HTR-8/SVneo (cell line): ENCODE data around the gene DRAXIN.

ENCODE experiments used
- DNase-seq: peaks from one replicate; pipeline ENCODE4 v3.0.0; 2011; ENCODE audit warnings: low spot score, mixed read lengths; ENCODE audit not compliant: insufficient read length
- FAIRE-seq: peaks from 2 replicates; lab custom pipeline; 2011; peaks lifted over from hg19 to GRCh38; lab: Jason Lieb, UNC

DRAXIN gene

GRCh38 chr1:11731691-11732283 lies 40.3 kb downstream of the DRAXIN start:
- FAIRE-seq (peak; percentile 38), DNase-seq (peak; percentile 72)

- no peak for FAIRE-seq
- no peak for DNase-seq
Measured at GRCh38 chr1:11733306-11733705, 41.8 kb downstream of the DRAXIN start.

- FAIRE-seq: no peak
- no peak for DNase-seq
Measured at GRCh38 chr1:11735531-11735853, 44.0 kb downstream of the DRAXIN start.

GRCh38 chr1:11735854-11736745 lies 44.6 kb downstream of the DRAXIN start, which contains the start of gene AGTRAP:
Gene AGTRAP, plus strand, starts transcription at chr1:11736136. Its CDS starts 73 bp downstream, at chr1:11736209.
- FAIRE-seq (peak; percentile 54), DNase-seq (peak; percentile 86)

- no peak for FAIRE-seq
- peak; percentile 38 for DNase-seq
Measured at GRCh38 chr1:11736746-11737639, 45.5 kb downstream of the DRAXIN start.

- no peak for DNase-seq
- FAIRE-seq: no peak
Measured at GRCh38 chr1:11738096-11738495, 46.6 kb downstream of the DRAXIN start.

GRCh38 chr1:11738783-11739182 lies 47.3 kb downstream of the DRAXIN start:
- DNase-seq (no peak), FAIRE-seq (no peak)

GRCh38 chr1:11740258-11741192 lies 49.0 kb downstream of the DRAXIN start:
- FAIRE-seq (no peak), DNase-seq (no peak)

GRCh38 chr1:11741482-11741881 lies 50.0 kb downstream of the DRAXIN start:
- DNase-seq: no peak
- FAIRE-seq: no peak

GRCh38 chr1:11741919-11742558 lies 50.5 kb downstream of the DRAXIN start:
- FAIRE-seq (no peak), DNase-seq (no peak)

- FAIRE-seq (no peak), DNase-seq (no peak)
Measured at GRCh38 chr1:11744287-11744686, 52.8 kb downstream of the DRAXIN start.

GRCh38 chr1:11746092-11746491 lies 54.6 kb downstream of the DRAXIN start:
- DNase-seq: no peak
- no peak for FAIRE-seq

GRCh38 chr1:11746795-11747487 lies 55.4 kb downstream of the DRAXIN start:
- no peak for DNase-seq
- FAIRE-seq: no peak

- no peak for FAIRE-seq
Measured at GRCh38 chr1:11748294-11749202, 57.0 kb downstream of the DRAXIN start.

GRCh38 chr1:11749203-11749689 lies 57.7 kb downstream of the DRAXIN start:
- no peak for FAIRE-seq
- no peak for DNase-seq

More at GRCh38 chr1:11748294-11749202, 57.0 kb downstream of the DRAXIN start:
- DNase-seq: no peak

GRCh38 chr1:11749996-11750395 lies 58.5 kb downstream of the DRAXIN start:
- DNase-seq (no peak), FAIRE-seq (no peak)

GRCh38 chr1:11751087-11751486 lies 59.6 kb downstream of the DRAXIN start:
- no peak for DNase-seq
- no peak for FAIRE-seq
